Endothelial cell of umbilical vein (primary cell): ENCODE data around the gene TM7SF2. TPM values are rescaled to one million over a fixed set of nuclear protein-coding genes. Genes with fewer than 3 reads are reported as not detected.

ENCODE experiments used
- BruUV-seq: library from RNA; stranded (reverse); fragments of 400-500 nt; replicated peaks from 2 replicates; lab custom pipeline; 2021; lab: Mats Ljungman, UMichigan
- CTCF ChIA-PET: fragments of 300-600, 350-600 bp; sonication (Branson Sonifier 250); formaldehyde crosslinking; loops from one replicate; lab custom pipeline; 2021; ENCODE audit warnings: antibody characterized with exemption, inconsistent platforms; lab: Charles Lee
- POLR2A ChIA-PET: fragments of 300-600, 350-600 bp; sonication (Branson Sonifier 250); formaldehyde crosslinking; loops from one replicate; lab custom pipeline; 2021; ENCODE audit warnings: antibody characterized with exemption, inconsistent platforms; lab: Charles Lee
- DNase-seq: peaks from one replicate; pipeline ENCODE4 v3.0.0-alpha.2; 2011; ENCODE audit warnings: low read depth, low spot score
- FAIRE-seq: peaks from 2 replicates; lab custom pipeline; 2011; peaks lifted over from hg19 to GRCh38; lab: Jason Lieb, UNC
- H2AFZ ChIP-seq: 2 replicates; pipeline ENCODE4 v1.6.0; 2012; ENCODE audit warnings: low read depth, low read length, control low read depth, inconsistent platforms
- H3K27ac ChIP-seq: 2 replicates; pipeline ENCODE4 v1.5.1; 2011; ENCODE audit warnings: low read depth, mild to moderate bottlenecking, control low read depth, low read length, moderate library complexity; ENCODE audit not compliant: insufficient read depth
- H3K27me3 ChIP-seq, 2 experiments: 2 replicates each; pipeline versions ENCODE4 v1.6.0 to v1.6.1; 2011; ENCODE audit warnings: low read length in 2 of 2, mixed read lengths in 1 of 2; ENCODE audit not compliant: control insufficient read depth in 2 of 2, insufficient read depth in 2 of 2
- H3K36me3 ChIP-seq, 2 experiments: 2 replicates in 1 of 2; 3 replicates in 1 of 2; pipeline ENCODE4 v1.5.1; 2011; ENCODE audit warnings: low read length in 2 of 2, mild to moderate bottlenecking in 1 of 2, moderate library complexity in 1 of 2; ENCODE audit not compliant: control insufficient read depth in 2 of 2, insufficient read depth in 2 of 2; ENCODE audit errors: extremely low read depth in 1 of 2
- H3K4me1 ChIP-seq: 3 replicates; pipeline ENCODE4 v1.5.1; 2011; ENCODE audit warnings: mild to moderate bottlenecking, low read length; ENCODE audit not compliant: control insufficient read depth, insufficient read depth; ENCODE audit errors: extremely low read depth
- H3K4me2 ChIP-seq: 2 replicates; pipeline ENCODE4 v1.6.1; 2011; ENCODE audit warnings: low read length, control low read depth, mixed read lengths; ENCODE audit not compliant: insufficient read depth
- H3K4me3 ChIP-seq, 3 experiments: fragments of 200-600 bp in 1 of 3; sonication (generic), shearing (Covaris generic) in 1 of 3; replicated peaks in 1 of 3; 2 replicates each; pipeline ENCODE4 v1.5.1; 2011 to 2016; ENCODE audit warnings: control low read depth in 3 of 3, low read length in 3 of 3, mild to moderate bottlenecking in 2 of 3, inconsistent platforms in 1 of 3, low read depth in 1 of 3, moderate library complexity in 1 of 3; ENCODE audit not compliant: insufficient read depth in 1 of 3
- H3K79me2 ChIP-seq: 2 replicates; pipeline ENCODE4 v1.6.0; 2012; ENCODE audit warnings: low read length, inconsistent platforms; ENCODE audit not compliant: control insufficient read depth, insufficient read depth
- H3K9ac ChIP-seq: replicated peaks from 2 replicates; pipeline ENCODE3; 2011; ENCODE audit warnings: low read length, control low read depth; ENCODE audit not compliant: insufficient read depth; ENCODE audit errors: extremely low read depth
- H3K9me1 ChIP-seq: replicated peaks from 3 replicates; pipeline ENCODE4 v1.6.0; 2011; ENCODE audit warnings: mild to moderate bottlenecking, low read length; ENCODE audit not compliant: control insufficient read depth, insufficient read depth; ENCODE audit errors: extremely low read depth
- H3K9me3 ChIP-seq: replicated peaks from 2 replicates; pipeline ENCODE4 v1.5.1; 2012; ENCODE audit warnings: low read length, inconsistent platforms; ENCODE audit not compliant: control insufficient read depth, insufficient read depth
- H4K20me1 ChIP-seq: replicated peaks from 2 replicates; pipeline ENCODE3; 2011; ENCODE audit warnings: mild to moderate bottlenecking, low read length; ENCODE audit not compliant: control insufficient read depth, insufficient read depth; ENCODE audit errors: extremely low read depth
- CTCF ChIP-seq, 2 donors: IDR thresholded peaks; 1 replicate in 1 of 2; 2 replicates in 1 of 2; pipeline ENCODE4 v1.5.1; 2011; ENCODE audit warnings: low read length in 2 of 2, mild to moderate bottlenecking in 2 of 2, moderate library complexity in 2 of 2, control low read depth in 1 of 2, inconsistent platforms in 1 of 2, low read depth in 1 of 2; ENCODE audit not compliant: insufficient read depth in 1 of 2; ENCODE audit errors: extremely low read depth in 1 of 2
- EZH2 ChIP-seq: IDR thresholded peaks from 2 replicates; pipeline ENCODE4 v1.6.1; 2012; ENCODE audit warnings: borderline replicate concordance, low read depth, mild to moderate bottlenecking, moderate library complexity, low read length, inconsistent platforms; ENCODE audit not compliant: severe bottlenecking
- FOS ChIP-seq: IDR thresholded peaks from 2 replicates; pipeline ENCODE4 v1.6.1; 2011; ENCODE audit warnings: mild to moderate bottlenecking, low read length, moderate library complexity, borderline replicate concordance; ENCODE audit not compliant: insufficient read depth
- GATA2 ChIP-seq: IDR thresholded peaks from 2 replicates; pipeline ENCODE4 v1.7.0; 2011; ENCODE audit warnings: low read depth, mild to moderate bottlenecking, moderate library complexity, mixed read lengths, low read length; ENCODE audit not compliant: insufficient read length, insufficient read depth
- JUN ChIP-seq: IDR thresholded peaks from 2 replicates; pipeline ENCODE4 v1.6.1; 2011; ENCODE audit warnings: borderline replicate concordance, low read depth; ENCODE audit not compliant: insufficient read length, insufficient read depth
- MAX ChIP-seq: IDR thresholded peaks from 2 replicates; pipeline ENCODE4 v1.6.1; 2011; ENCODE audit not compliant: insufficient read depth, insufficient read length
- MYC ChIP-seq: IDR thresholded peaks from one replicate; pipeline ENCODE4 v1.6.1; 2011; ENCODE audit warnings: mild to moderate bottlenecking, low read depth, low read length
- POLR2A ChIP-seq: IDR thresholded peaks from 2 replicates; pipeline ENCODE4 v1.6.1; 2012; ENCODE audit warnings: low read depth, mild to moderate bottlenecking, control low read depth, low read length
- POLR2AphosphoS5 ChIP-seq: IDR thresholded peaks from 2 replicates; pipeline ENCODE4 v1.6.1; 2012; ENCODE audit warnings: low read depth, mild to moderate bottlenecking, control low read depth, low read length, moderate library complexity; ENCODE audit not compliant: insufficient read depth
- dilution Hi-C: fragments of 300-500 bp; cut with MboI; formaldehyde crosslinking; loops from one replicate; pipeline ENCODE4 v1.15.0; 2019; ENCODE audit warnings: low sequenced_read_pairs; ENCODE audit not compliant: extremely low pct_ligation_motif_present
- intact Hi-C: fragments of 100-400 bp; cut with micrococcal nuclease; formaldehyde crosslinking; loops from one replicate; pipeline ENCODE4 v1.10.0; 2022
- polyA plus RNA-seq, 4 experiments: library from polyadenylated mRNA; depleted of rRNA in 3 of 4; stranded (reverse) in 3 of 4; unstranded in 1 of 4; fragments of >200 nt; gene quantifications; 2 replicates each; pipeline versions ENCODE4 v1.2.1 to v1.2.3, GENCODE V29; 2011 to 2012; ENCODE audit warnings: missing spikeins in 1 of 4
- total RNA-seq: library from RNA; stranded (reverse); gene quantifications from 2 replicates; pipeline ENCODE4 v1.2.3, GENCODE V29; 2021

TM7SF2 gene
- total and polyA plus RNA-seq, 2 donors (not counting 3 experiments of a cell fraction or from before 2014, with no cell fraction given), result 11.6 to 47.1 TPM

GRCh38 chr11:65096926-65097325 lies 14.7 kb upstream of the TM7SF2 start:
- intact Hi-C loops, result loop anchor here (1.0 to 5.0 kb wide), 4 partner anchors 13 to 85 kb away; partner anchors contain the start of genes ARL2, CDCA5, SNX15 and TM7SF2

More at GRCh38 chr11:65096926-65097325, 14.7 kb upstream of the TM7SF2 start:
- Histone ChIP-seq H3K4me3 (peak overlapping the region in 2 of 3 experiments; percentile 37 to 56), H3K4me1 (peaks cover 6% of the 10 kb centered on the region), H3K79me2 (peaks cover 10% of the 10 kb centered on the region), H3K9me3 (no peaks in the 10 kb centered on the region), H3K4me2 (peak overlapping the region; percentile 59), H2AFZ (no peak overlapping the region), H3K27ac (no peak overlapping the region), H3K9me1 (no peaks in the 10 kb centered on the region), H4K20me1 (no peaks in the 10 kb centered on the region), H3K27me3 (no peaks in the 10 kb centered on the region), H3K36me3 (no peaks in the 10 kb centered on the region), H3K9ac (no peak overlapping the region)
- FAIRE-seq (no peak), DNase-seq (no peak)
- dilution Hi-C loops, result no loop called here
- CTCF ChIA-PET, result interaction anchor here (1.2 to 5.3 kb wide), 3 partner anchors 12 to 20 kb away, joined by 3 to 56 read pairs (median 3); partner anchors contain the start of genes TM7SF2 and ZNHIT2
- POLR2A ChIA-PET, result interaction anchor here (2.0 to 2.4 kb wide), 2 partner anchors 14 to 19 kb away, joined by 5 to 6 read pairs; no protein-coding TSS in a partner anchor
- BruUV-seq, result TSS peak; percentile 55
- TF ChIP-seq MAX, result no peak
- TF ChIP-seq GATA2, result no peak
- TF ChIP-seq POLR2AphosphoS5, result no peak
- TF ChIP-seq CTCF (IDR thresholded peaks at IDR 0.05; ENCODE audit: extremely low read depth in 1 of 2, insufficient read depth in 1 of 2, low read depth in 1 of 2, low read length in 2 of 2), result no peak
- TF ChIP-seq EZH2, result no peak
- TF ChIP-seq MYC, result no peak
- TF ChIP-seq POLR2A, result no peak
- no peak for TF ChIP-seq FOS
- TF ChIP-seq JUN, result no peak
